Stimulated activated CD4-positive, alpha-beta T cell treated with anti-CD3 and anti-CD28 coated beads, Interleukin-4, amount 100 ng/mL, for 24 hours (primary cell): Measurements from ENCODE around the gene CDH3.
A peak's percentile ranks its signal among the peaks of the same experiment; 100 is the strongest.
"Not testable (repeated sequence)": the region's sequence is repeated elsewhere in the genome, so short reads cannot be mapped to it uniquely, and the experiment has no call there.

ENCODE experiments used
- DNase-seq: peaks from one replicate; pipeline ENCODE4 v3.0.0-alpha.2; 2020

The CDH3 gene

DNA sequence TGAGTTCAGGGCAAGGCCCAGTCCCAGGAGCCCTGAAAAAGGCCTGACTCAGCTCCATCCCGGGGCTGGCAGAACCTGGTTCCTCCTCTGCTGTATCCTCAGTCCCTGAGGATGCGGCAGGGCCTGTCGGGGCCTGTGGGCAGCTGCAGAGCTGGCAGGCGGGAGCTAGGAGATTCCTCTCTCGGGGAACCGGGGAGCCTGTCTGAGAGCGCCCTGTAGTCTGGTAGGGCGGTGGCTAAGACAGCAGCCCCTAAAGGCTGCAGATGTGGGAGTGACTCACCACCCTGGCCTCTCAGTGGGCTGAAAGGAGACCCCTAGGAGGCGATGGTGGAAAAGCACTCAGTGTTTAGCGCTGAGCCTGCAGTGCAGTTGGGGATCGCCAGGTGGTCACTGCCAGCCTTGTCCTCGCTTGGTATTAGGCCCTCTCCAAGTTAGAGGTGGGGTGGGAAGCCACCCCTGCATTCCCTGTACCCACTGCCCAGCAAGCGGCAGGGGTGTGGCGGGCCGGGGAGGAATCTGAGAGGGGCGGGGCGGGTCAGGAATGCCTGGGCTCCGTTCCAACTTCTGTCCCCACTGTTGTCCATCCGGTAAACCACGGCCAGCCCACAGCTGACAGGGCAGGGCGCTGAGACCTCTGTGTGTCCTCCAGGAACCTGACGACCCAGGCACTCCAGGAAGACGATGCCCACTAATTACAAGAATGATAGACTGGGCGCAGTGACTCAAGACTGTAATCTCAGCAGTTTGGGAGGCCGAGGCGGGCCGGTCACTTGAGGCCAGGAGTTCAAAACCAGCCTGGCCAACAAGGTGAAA, 62.4 kb downstream of the CDH3 start:
- DNase-seq: no peak

DNA sequence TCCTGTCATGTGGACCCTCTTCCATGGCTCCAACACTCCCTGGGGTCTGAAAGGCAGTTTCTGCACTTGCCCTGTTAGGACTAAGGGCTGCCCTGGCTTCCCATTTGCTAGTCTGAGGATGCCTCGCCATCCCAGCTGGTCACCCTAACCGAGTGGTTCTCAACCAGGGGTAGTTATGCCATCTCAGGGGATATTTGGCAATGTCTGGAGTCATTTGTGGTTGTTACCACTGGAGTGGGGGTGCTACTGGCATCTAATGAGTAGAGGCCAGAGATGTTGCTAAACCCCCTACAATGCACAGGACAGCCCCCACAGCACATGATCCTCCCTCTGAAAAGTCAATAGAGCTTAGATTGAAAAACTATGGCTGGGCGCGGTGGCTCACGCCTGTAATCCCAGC, 65.1 kb downstream of the CDH3 start:
- DNase-seq: no peak

DNA sequence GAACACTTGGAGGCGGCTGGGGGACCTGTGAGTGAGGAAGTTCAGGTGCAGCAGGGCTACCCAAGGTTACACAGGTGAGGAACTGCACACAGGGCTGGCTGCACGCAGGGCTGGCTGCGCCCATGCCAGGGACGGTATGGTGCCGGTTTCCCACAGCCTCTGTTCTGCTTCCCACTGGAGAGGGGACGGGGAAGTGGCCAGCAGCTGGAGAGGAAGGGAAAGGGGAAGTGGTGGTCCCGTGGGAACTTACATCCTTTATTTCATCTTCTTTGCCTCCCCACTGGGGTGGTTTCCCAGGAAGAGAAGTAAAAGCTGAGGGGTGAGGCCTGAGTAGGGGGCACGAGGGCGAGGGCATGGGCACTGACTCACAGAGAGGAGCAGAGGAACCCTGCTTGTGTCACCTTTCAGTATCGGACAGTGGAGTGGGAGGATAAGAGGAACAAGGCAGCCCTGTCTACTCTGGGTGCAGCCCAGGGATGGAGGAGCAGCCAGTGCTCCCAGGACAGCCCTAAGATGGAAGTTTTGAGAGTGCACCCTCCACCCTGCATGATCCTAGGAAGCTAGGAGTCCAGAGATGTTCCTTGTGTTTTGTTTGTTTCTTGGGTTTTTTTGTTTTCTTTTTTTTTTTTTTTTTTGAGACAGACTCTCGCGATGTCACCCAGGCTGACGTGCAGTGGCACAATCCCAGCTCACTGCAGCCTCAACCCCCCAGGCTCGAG, 66.5 kb downstream of the CDH3 start:
- DNase-seq: no peak

DNA sequence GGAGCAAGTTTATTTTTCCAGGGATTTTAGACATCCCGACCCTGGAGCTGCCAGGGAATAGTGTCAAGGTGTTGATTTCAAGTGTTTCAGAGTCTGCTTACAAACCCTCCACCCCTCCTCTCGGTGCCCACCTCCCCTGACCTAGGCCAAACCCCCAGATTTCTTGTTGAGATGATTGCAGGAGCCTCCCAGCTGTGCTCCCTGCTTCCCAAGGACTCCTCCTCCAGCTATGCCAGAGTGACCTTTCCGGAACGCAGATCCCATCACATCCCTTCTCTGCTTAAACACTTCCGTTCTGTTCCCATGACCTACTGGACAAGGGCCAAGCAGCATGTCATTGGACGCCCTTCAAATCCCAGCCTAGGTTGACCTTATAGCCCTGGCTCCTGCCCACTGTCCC, 68.3 kb downstream of the CDH3 start:
- no peak for DNase-seq

- no peak for DNase-seq
Observed at GRCh38 chr16:68715471-68715870, 70.4 kb downstream of the CDH3 start.

DNA sequence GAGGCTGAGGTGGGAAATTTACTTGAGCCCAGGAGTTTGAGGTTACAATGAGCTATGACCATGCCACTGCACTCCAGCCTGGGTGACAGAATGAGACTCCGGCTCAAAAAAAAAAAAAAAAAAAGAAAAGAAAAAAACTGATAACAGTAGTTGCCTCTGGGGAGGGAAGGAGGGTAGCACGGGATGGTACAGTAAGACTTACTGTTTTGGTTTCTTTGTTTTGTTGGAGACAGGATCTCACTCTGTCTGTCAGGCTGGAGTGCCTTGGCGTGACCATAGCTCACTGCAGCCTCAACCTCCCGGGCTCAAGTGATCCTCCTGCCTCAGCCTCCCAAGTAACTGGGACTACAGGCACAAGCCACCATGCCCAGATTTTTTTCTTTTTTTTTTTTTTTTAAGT, 71.4 kb downstream of the CDH3 start:
- DNase-seq: not testable (repeated sequence)

DNA sequence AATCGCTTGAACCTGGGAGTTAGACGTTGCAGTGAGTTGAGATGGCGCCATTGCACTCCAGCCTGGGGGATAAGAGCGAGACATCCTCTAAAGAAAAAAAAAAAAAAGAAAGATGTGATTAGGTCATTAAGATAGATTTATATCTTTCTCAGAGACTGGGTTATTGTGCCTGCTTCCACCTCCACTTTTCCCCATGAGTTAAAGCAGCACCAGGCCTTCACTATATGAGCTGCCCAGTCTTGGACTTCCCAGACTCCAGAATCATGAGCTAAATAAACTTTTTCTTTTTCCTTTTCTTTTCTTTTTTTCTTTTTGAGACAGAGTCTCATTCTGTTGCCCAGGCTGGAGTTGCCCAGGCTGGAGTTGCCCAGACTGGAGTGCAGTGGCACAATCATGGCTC, 72.6 kb downstream of the CDH3 start:
- DNase-seq: no peak

GRCh38 chr16:68718590-68718989, 73.5 kb downstream of the CDH3 start:
- DNase-seq: no peak

DNA sequence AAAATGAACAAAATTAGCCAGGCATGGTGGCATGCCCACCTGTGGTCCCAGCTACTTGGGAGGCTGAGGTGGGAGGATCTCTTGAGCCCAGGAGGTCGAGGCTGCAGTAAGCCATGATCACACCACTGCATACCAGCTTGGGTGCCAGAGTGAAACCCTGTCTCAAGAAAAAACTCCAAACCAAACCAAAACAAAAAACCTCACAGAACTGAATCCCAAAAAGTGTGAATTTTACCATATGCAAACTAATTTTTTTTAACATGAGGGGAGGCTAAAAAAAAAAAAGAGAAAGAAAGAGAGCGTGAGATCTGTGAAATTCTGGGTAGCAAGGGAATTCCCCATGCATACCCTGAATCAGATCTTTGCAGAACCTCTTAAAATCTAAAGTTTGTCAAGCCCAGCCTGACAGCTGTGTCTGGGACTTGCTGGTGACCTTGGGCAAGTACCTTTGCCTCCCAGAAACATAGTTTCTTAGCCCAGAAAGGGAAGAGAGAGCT, 74.9 kb downstream of the CDH3 start:
- DNase-seq: peak; percentile 30

DNA sequence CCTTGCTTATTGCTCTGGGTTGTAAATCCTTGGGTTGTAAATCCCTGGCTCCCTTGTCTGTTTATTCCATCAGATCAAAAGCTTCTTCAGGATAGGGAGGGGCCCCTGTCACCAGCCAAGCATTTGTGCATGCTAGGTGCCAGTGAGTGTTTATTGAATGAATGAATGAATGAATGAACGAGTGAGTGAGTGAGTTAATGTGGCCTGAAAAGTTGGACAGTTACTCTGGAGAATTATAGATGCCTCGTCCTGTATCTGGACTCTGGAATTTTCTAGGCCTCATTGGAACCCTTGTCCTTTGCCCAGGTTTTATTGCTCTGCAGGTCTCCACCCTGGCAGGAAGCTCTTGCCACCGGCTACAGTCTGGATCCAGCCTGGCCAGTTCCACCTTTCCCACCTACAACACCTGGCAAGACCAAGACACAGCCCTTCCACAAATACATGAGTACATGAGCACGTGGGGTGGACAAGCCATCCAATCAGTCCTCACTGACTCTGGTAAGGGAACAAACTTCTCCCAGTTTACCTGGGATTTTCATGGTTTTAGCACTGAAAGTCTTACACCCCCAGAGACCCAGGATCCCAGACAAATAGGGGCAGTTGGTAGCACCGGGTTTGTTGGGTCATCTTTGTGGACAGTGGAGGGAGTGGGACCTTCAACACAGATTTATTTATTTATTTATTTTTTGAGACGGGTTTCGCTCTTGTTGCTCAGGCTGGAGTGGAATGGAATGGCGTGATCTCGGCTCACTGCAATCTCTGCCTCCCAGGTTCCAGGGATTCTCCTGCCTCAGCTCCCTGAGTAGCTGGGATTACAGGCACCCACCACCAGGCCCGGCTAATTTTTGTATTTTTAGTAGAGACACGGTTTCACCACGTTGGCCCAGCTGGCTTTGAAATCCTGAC, 77.3 kb downstream of the CDH3 start:
- DNase-seq: no peak

GRCh38 chr16:68724797-68725196, 79.7 kb downstream of the CDH3 start:
- no peak for DNase-seq

- DNase-seq: no peak
Observed at GRCh38 chr16:68728523-68728922, 83.4 kb downstream of the CDH3 start.

DNA sequence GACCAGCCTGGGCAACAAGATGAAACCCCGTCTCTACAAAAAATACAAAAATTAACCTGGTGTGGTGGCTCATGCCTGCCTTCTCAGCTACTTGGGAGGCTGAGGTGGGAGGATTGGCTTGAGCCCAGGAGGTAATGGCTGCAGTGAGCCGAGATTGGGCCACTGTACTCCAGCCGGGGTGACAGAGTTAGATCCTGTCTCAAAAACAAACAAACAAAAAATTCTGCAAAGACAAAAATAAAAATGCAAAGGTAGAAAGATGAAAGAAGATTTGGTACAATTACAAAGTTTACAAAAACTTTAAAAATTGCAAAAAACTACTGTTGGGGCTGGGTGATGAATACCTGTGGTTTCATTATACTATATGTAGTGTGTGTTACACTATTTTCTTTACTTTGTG, 86.5 kb downstream of the CDH3 start:
- no peak for DNase-seq

- DNase-seq: no peak
Observed at GRCh38 chr16:68732042-68732680, 87.1 kb downstream of the CDH3 start.

DNA sequence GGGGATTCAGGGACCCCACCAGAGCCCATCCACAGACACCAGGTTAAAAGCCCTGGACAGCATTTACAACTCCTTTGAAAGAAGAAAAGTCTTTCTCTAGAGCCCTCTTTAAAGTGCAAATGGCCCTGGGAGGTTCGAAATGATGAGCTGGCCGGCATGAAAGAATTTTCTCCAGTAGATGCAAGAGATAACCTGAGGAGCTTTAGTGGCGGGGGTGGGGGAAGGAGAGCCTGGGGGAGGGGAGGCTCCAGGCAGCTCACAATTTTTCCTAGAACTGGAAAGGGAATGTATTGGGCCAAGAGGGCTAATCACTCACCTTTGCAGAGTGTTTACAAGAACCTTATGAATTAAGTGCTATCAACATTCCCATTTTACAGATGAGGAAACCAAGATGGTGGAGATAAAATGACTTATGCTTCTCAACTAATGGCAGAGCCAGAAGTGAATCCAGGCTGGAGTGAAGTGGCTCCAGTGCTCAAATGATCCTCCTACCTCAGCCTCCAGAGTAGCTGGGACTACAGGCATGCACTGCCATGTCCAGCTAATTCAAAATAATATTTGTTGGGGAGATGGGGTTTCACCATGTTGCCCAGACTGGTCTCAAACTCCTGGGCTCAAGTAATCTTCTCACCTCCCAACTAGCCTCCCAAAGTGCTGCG, 87.8 kb downstream of the CDH3 start:
- no peak for DNase-seq

DNA sequence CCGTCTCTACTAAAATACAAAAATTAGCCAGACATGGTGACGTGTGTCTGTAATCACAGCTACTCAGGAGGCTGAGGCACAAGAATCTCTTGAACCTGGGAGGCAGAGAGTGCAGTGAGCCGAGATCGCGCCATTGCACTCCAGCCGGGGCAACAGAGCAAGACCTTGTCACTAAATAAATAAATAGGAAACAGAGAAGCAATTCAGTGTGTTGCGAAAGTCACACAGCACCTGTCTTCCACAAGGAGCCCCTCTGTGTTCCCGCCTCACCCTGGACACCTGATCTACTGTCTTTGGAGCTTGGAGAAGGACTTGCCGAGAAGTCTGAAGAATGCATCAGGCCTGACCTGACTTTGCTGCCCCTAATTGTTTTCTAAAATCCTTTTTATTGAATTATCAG, 88.5 kb downstream of the CDH3 start:
- DNase-seq: no peak

- no peak for DNase-seq
Observed at GRCh38 chr16:68734782-68735181, 89.7 kb downstream of the CDH3 start.

- no peak for DNase-seq
Observed at GRCh38 chr16:68736561-68736960, 91.5 kb downstream of the CDH3 start.

DNA sequence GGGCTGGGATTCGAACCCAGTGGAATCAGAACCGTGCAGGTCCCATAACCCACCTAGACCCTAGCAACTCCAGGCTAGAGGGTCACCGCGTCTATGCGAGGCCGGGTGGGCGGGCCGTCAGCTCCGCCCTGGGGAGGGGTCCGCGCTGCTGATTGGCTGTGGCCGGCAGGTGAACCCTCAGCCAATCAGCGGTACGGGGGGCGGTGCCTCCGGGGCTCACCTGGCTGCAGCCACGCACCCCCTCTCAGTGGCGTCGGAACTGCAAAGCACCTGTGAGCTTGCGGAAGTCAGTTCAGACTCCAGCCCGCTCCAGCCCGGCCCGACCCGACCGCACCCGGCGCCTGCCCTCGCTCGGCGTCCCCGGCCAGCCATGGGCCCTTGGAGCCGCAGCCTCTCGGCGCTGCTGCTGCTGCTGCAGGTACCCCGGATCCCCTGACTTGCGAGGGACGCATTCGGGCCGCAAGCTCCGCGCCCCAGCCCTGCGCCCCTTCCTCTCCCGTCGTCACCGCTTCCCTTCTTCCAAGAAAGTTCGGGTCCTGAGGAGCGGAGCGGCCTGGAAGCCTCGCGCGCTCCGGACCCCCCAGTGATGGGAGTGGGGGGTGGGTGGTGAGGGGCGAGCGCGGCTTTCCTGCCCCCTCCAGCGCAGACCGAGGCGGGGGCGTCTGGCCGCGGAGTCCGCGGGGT, 92.1 kb downstream of the CDH3 start, which contains the start of gene CDH1:
Gene CDH1 (plus strand): TSS at position 247 of the 684 bp plus-strand sequence. CDS start 124 bp downstream, at position 371.
- DNase-seq: no peak

DNA sequence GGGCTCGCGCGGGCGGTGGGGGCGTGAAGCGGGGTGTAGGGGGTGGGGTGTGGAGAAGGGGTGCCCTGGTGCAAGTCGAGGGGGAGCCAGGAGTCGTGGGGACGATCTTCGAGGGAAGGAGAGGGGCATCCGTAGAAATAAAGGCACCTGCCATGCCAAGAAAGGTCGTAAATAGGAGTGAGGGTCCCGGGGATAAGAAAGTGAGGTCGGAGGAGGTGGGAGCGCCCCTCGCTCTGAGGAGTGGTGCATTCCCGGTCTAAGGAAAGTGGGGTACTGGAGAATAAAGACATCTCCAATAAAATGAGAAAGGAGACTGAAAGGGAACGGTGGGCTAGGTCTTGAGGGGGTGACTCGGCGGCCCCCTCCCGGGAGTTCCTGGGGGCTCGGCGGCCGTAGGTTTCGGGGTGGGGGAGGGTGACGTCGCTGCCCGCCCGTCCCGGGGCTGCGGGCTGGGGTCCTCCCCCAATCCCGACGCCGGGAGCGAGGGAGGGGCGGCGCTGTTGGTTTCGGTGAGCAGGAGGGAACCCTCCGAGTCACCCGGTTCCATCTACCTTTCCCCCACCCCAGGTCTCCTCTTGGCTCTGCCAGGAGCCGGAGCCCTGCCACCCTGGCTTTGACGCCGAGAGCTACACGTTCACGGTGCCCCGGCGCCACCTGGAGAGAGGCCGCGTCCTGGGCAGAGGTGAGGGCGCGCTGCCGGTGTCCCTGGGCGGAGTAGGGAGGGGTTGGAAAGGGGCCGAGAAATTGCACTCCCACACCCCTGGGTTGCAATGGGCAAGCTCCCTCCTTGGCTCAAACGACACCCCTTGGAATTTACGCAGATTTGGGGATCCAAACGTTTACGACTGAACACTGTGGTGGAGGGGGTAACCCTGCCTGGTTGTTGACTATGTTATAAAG, 92.9 kb downstream of the CDH3 start:
- DNase-seq: no peak
